Bone marrow (tissue), 2 donors: ENCODE results near the gene SPTLC3.

ENCODE experiments used
- DNase-seq, 2 donors: peaks; one replicate each; lab custom pipeline; 2025; lab: John Stamatoyannopoulos, UW

Gene SPTLC3

DNA sequence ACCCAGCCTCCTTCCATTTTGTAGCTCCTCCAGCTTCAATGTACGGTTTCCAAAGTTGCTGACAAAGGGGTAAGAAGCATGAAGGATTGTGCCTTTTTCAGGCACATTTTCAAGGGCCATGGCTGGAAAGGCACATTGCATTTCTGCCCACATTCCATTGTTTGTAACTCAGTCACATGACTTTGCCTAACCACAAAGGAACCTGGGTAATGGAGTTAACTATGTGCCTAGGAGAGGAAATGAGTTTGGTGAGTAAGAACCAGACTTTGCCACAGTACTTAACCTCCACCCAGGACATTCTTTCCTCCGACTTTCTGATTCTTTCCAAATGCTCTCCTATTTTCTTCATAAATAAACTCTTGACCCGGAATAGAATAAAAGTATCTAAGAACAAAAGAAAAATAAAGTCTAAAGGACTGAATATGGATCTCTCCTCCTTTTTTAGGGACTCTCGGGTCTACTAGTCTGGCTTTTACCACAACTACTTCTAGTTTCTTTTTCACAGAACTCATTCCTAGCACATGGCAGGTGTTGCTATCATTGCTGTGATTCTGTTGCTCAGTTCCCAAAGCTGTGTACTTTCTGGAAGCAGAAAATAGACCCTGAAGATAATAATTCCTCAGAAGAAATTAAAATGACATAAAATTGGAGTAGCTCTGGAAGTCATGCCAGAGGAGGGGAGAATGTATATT is 130.8 kb downstream of the SPTLC3 start:
- DNase-seq = no peak

DNA sequence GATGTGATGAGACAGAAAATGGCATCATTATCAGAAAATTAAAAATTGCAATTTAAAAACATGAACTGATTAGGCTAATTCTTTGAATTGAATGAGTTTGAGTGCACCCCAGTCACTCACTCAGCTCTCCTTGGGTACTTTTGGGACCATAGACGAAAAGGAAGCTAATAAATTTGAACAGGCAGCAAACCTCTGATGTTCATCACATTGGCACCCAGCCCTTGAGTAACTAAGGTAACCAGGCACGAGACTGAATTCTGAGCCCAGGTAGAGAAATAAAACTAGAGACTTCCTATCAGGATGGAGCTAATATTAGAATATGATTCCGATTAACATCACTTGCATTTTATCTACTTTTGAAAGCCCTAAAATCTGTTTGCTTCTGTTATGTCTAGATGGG is 131.4 kb downstream of the SPTLC3 start:
- no peak for DNase-seq

DNA sequence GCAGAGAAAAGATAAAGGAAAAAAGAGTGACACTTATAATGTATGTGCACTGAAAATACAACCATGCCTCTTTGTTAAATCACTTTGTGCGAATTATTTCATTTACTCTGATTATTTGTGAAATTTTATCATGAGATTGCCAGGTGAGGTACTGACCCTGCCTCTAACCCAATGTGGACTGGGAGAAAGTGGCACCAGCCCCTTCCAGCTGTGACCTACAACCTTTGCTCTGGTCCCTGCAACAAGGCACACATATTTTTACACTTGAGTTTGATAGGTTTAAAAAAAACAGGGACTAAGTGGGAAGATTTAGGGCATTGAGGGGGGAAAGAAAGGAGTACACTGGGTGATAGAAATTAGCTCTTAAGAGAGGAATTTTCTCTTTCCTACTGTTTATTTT is 132.0 kb downstream of the SPTLC3 start:
- no peak for DNase-seq

DNA sequence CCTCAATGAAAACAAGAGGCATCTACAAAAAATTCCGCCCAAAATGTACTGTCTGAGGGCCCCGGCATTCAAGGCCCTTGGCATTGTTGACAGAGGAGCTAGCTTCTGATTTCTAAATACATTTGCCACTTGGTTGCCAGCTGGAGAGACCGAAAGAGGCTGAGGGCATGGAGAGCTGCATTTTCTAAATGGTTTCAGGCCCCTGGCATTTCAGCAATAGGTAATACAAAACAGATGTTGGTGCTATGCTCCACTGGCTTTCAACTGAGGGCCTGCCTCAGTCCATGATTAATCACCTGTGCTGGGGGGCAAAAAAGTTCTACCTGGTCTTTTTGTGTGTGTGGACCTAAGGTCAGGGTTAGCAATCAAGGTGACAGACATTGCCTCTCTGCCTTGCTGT is 132.8 kb downstream of the SPTLC3 start:
- no peak for DNase-seq

DNA sequence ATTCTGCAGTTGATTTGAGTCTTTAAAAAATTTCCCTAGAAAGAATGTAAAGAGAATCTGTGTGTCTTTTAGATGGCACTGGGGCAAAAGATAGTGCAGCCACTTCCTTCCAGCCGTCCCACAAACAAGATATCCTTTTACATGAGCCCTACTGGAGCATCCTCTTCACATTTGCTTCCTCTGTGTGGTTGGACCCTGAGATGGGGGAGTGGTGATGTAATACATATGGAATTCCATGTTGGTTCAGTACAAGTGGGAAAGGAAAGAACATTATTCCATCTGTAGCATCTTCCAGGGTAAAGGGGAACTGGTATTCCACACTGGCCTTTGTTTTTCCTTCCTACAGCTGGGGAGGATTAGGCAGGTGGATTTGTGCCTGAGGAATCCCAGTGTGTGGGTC is 133.4 kb downstream of the SPTLC3 start:
- no peak for DNase-seq

DNA sequence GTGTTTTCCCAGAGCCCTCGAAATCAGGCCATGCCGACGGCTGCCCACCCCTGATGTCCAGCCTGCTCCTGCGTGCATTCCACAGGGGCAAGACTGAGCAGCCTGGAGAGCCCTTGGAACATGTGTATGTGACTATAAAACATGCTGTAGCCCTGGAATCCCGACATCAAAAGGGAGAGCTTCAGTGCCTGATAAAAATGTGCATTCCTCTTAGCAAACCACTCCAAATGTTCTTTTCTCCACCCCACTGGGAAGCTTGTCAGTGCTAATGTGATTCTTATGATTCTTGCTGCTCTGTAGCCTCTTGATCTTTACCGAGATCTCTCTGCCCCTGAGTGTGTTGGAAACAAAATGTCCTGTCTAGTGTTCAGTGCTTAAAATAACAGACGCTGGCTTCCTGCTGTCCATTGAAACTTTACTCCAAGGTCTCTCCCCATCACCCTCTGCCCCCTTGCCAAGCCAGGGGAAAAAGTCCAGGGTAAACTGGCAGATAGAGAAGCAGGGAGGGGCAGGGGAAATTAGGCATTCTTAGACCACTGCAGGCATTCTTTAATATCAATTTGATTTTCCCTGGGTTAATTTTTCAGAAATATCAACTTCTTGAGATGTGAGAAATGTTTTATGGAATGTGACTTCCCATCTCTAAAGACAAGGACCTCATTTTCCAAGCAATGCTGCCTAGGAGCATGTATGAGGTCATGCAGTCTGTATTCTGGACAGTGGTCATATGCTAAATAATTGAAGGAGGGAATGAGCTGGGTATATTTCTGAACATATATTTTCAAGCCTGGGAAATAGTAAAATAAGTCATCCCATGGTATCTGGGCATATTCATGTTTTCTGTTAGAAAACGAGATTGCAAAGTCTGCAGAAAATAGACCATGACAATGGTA is 138.5 kb downstream of the SPTLC3 start:
- no peak for DNase-seq

DNA sequence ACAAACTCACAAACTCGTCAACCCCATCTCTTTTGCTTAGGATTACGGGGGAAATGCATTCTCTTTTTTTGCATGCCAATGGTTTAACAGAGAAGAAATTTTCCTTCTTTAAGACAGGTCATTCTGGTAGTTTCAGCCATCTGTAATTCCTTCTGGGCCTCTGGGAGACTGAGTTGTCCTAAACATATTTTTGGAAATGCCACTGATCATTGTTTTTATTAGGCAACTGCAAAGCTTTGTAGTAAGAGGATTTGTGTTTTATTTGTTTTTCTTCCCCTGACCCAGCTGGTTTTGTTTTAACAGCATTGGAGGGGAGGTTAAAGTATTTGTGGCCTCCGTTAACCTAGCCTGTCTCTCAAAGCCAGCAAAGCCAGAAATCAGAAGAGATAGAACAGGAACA is 139.2 kb downstream of the SPTLC3 start:
- DNase-seq = no peak

DNA sequence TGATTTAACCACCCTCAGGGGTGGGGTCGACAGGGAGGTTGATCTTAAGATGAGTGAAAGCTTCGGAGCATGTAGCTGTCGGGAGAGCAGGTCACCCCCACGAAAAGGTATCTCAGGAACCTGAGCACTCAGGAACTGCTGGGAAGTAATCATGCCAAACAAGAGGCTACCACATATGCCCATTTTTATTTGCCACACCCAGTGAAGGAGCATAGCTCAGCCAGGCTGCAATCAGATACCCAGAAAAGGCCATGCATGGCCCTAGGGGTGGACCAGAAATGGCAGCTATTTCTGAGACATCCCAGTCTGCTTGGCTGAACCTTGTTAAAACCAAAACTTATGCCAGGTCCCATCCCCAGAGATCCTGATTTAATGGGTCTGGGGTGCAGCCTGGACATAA is 139.6 kb downstream of the SPTLC3 start:
- no peak for DNase-seq

DNA sequence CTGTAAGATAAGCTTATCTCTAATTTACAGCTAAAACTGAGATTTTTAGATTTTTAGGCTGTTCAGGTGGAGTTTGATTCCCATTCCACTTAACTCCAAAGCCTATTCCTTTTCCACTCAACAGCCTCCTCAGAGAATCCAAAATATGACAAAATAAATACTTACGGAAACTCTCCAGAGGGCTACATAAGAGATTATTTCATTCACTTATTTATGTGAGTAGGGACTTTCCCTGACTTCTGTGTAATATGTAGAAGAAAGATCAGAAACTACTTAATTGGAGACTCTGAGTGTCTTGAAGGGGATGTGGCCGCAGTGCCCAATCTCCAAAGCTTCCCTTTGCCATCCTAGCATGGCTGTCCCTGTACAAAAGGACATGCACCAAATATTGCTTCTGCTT is 140.2 kb downstream of the SPTLC3 start:
- no peak for DNase-seq

DNA sequence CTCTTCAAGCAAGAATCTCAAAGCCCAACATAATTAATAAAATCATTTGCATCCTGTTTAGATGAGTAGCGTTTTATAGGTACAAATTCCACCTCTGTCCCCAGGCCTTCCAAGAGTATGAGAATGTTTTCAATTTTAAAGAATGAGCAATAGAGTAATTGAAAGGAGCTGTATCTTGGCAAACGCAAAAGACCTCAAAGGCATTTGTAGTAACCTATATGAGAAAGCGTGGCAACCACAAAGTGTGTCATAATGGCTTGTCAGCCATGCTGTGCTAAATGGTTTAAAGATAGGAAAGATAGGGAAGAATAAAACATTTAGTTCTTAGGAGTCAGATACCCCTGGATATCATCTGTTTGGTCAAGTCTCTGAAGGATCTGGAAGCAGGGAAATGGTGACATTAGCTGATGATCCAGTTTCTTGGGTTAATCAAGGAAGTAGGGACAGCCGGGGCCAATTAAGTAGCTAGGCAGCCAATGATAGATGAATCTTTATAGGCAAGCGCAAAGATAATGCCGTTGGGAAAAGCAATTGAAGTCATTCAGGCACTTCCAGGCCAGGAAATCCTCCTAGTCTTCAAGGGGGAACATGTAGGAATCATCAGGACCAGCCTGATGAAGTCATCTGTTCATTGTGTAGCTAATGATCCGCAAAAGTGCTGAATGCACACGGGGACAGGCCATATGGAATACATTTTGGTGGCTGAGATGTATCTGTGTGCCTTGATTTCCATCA is 140.8 kb downstream of the SPTLC3 start:
- no peak for DNase-seq

DNA sequence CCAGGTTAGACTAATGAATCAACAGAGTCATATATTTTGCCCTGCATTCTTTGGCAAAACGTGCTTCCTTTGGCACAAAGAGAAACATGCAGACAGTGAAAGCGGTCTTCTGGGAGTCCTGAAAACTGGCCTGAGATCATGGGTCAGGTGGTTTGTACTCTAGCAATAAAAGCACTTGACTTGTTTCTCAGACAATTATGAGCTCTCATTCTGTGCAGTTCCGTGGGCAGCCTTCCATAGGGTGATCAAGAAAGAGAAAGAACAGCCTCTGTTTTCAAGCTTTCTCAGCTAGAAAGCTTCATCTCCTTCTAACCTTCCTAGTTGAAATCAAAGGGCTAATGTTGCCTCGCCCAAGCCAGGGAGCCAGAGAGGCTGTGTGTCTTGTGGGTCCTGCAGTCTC is 149.6 kb downstream of the SPTLC3 start:
- DNase-seq = no peak

DNA sequence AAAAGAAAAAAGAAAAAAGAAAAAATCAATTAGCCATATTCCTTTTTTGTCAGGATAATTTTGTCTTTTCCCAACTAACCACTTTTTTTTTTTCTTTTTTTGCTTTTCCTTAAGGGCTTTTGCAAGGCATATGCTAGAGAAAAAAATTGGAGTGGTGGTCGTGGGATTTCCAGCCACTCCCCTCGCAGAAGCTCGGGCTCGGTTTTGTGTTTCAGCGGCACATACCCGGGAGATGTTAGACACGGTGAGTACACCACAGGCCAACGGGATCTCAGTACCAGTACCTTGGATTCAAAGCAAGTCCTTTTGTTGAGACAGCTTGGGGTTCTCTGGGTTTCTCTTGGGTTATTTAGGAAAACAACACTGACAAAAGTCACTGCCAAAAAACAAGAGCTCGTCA is 151.1 kb downstream of the SPTLC3 start:
- DNase-seq = no peak

DNA sequence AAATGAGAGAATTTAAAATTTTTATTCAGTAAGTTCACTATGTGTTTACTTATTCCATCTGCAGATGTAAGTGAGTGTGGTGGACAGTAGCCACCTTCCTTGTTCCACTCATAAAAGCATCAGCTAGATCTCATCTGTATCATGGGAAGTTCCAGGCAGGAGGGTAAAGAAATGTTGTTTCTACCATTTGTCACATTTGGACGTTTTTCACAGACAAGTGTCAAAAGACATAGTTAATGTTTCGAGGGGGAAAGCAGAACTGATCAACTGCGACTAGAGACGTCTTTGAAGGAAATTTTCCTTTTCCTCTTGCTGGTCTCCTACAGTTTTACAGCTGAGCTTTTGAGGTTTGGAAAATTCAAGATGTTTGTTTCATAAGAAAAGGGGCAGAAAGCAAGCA is 156.4 kb downstream of the SPTLC3 start:
- no peak for DNase-seq

DNA sequence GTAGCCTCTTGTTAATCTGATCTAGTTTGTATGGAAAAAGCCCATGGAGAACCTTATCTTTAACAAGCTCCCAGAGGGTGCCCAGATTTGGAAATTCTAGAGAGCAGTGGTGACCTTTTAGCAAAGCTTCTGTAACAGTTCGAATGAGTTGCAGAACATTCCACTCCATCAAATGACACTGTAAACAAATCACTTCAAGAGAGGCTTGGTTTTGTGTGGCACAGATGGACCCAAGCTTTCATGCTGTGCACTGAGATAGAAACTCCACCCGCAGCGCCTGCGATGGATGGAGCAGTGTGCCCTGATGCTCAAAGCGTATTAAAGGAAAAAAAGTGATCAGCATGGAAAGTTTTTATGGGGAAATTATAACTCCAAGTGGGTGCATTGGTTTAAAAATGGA is 157.2 kb downstream of the SPTLC3 start:
- no peak for DNase-seq

DNA sequence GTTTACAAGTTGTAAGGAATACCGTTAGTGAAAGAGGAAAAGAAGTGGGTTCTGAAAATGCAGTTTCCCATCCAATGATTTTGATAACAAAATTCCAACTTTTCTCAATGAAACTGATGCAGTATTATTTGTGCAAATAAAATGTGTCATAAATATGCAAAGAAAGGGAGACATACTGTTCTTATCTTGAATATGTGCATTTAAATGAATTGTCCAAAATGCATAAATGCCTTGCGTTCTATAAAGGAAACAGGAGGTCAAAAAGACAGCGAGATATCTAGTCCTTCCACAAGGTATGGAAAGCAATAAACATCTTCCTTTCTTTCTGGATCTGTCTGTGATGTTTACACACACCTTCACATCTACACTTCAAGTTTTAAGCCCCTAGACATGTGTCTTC is 157.7 kb downstream of the SPTLC3 start:
- DNase-seq = no peak

DNA sequence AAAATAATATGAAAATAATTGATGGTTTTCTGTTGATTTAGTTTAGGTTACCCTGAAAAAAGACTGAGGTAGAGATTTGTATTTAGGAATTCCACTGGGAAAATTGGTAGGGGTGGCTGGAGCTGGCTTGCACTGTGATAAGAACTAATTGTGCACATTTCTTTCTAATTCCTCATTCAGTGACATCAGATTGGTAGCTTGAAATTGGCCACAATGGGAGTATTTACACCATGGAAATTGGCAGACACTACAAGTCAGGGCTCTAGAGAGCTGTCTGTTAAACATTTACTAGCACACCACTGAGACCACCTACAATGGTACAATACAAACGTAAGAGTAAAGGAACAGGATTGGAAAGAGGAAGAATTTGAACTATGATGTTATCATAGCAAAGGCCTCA is 160.3 kb downstream of the SPTLC3 start:
- no peak for DNase-seq

DNA sequence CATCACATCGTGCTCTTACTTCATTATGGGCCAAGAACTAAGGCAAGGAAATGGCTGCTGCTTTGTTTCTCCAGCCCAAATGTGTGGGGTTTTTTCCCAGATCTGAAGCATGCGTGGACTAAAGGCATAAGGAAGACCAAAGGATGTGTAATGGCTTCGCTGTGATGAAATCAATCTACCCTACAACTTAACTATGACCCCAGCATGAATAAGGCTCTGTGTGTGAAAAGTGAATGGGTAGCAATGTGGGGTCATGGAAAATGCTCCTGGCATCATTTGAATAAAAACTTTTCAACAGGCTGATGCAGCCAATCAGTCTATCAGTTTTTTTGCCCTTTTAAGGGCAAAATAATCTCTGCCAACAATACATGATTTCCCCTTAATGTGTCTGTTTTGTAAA is 162.0 kb downstream of the SPTLC3 start:
- DNase-seq = no peak

DNA sequence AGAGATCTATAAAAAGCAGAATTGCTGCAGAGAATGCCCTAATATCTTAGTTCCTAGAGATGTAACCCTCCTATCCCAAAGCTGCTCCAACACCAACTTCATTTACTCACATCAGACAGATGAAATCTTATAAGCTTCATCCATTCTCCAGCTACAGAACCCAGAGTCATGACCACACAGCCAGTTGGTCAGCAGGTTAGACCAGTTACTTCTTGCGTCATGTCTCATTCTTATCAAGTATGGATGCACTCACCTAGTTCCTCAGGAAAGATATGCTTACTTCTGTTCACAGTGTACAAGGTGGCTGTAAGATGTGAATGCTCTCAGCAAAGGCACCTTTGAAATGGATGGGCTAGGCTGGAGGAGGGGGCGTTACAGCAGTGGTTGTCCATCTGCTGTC is 164.4 kb downstream of the SPTLC3 start:
- no peak for DNase-seq

DNA sequence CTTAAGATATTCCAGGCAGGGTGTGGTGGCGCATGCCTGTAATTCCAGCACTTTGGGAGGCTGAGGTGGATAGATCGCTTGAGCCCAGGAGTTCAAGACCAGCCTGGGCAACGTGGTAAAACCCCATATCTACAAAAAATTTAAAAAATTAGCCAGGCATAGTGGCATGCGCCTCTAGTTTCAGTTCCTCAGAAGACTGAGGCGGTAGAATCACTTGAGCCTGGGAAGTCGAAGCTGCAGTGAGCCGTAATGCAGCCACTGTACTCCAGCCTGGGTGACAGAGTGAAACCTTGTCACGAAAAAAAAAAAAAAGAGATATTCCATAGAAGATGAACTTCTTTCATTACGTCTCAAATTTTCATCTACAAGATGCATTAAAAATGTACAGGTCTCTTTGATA is 165.6 kb downstream of the SPTLC3 start:
- DNase-seq = no peak

DNA sequence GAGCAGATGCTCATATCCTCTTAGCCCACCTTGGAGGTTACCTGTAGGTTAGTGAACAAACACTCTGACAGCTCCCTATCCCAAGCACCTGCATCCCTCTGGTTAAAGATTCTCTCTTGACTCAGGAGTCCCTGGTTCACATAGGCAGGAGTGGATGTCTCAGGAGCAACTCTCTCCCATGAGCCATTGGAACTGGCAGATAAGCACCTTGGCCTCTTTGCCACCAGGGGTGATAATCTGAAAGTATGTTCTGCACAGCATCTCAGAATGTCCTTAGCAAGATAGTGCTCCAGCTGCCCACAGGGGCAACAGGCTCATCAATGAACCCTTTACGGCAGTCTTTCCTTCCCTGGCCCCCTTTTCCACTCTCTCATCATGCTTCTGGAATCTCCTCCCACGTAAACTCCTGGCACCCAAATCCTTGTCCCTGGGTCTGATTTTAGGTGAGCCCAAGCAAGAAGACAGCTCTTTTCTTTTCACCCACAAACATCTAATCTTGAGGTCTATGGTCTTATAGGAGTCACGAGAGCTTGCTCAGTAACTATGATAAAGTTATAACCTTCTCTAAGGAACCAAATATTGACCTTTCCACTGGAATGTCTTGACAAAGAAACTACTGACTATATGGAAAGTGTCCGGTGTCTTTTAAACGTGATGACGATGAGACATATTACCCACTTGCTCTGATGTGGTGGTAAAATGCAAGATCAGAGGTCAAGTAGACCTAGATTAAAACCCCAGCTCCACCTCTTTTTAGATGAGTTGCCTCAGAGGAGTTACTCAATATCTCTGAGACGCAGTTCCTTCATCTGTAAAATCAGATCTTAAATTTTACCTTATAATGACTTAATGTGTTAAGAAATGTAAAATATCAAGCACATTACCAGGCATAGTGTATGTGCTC is 172.5 kb downstream of the SPTLC3 start:
- no peak for DNase-seq

DNA sequence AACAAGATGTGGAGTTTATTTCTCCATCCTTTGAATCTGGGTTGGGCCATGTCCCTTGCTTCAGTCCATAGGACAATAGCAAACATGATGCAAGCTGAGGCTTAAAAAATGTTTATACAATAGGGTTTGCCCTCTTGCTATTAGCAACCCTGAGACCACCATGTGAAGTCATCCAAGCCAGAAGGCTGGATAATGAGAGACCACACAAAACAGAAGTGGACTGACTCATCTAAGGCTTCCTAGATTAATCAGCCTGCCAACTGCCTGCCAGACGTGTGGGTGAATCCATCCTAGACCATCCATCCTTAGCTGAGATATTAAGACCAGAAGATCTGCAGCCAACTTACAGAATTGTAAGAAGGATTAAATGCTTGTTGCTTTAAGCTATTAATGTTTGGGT is 174.2 kb downstream of the SPTLC3 start:
- DNase-seq = no peak
